ENCODE measurements around the gene CST3.
"Not testable (repeated sequence)": the region's sequence is repeated elsewhere in the genome, so short reads cannot be mapped to it uniquely, and the experiment has no call there.

GRCh38 chr20:23635768-23636090 lies 2.0 kb downstream of the CST3 start:
- TF ChIP-seq, protein P1, sequence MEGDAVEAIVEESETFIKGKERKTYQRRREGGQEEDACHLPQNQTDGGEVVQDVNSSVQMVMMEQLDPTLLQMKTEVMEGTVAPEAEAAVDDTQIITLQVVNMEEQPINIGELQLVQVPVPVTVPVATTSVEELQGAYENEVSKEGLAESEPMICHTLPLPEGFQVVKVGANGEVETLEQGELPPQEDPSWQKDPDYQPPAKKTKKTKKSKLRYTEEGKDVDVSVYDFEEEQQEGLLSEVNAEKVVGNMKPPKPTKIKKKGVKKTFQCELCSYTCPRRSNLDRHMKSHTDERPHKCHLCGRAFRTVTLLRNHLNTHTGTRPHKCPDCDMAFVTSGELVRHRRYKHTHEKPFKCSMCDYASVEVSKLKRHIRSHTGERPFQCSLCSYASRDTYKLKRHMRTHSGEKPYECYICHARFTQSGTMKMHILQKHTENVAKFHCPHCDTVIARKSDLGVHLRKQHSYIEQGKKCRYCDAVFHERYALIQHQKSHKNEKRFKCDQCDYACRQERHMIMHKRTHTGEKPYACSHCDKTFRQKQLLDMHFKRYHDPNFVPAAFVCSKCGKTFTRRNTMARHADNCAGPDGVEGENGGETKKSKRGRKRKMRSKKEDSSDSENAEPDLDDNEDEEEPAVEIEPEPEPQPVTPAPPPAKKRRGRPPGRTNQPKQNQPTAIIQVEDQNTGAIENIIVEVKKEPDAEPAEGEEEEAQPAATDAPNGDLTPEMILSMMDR (conservative IDR thresholded peaks at IDR 0.05), result not testable (repeated sequence)
- not testable (repeated sequence) for TF ChIP-seq EZH2 (IDR thresholded peaks at IDR 0.05; ENCODE audit: low read depth)
